Activated CD4-positive, alpha-beta memory T cell treated with anti-CD3 and anti-CD28 coated beads, Interleukin-2, amount 10 ng/mL, durations not matched to agents 7 days and 5 days (primary cell): ENCODE measurements around the gene CAMK2B. TPM values are rescaled to one million over a fixed set of nuclear protein-coding genes. Genes with fewer than 3 reads are reported as not detected.
A peak's percentile ranks its signal among the peaks of the same experiment; 100 is the strongest.

Source experiments
- CTCF ChIA-PET: fragments of 350-600 bp; sonication (Branson Sonifier 250); formaldehyde crosslinking; loops from one replicate; lab custom pipeline; 2021; ENCODE audit warnings: antibody characterized with exemption, inconsistent platforms; lab: Charles Lee
- POLR2A ChIA-PET: fragments of 350-600 bp; sonication (Branson Sonifier 250); formaldehyde crosslinking; loops from one replicate; lab custom pipeline; 2021; ENCODE audit warnings: antibody characterized with exemption; lab: Charles Lee
- DNase-seq: peaks from one replicate; pipeline ENCODE4 v3.0.0-alpha.2; 2020
- H3K27ac Mint-ChIP-seq: one replicate; pipeline ENCODE4 v1.8.0; 2021; ENCODE audit warnings: mild to moderate bottlenecking, mixed read lengths
- H3K27me3 Mint-ChIP-seq: one replicate; pipeline ENCODE4 v1.8.0; 2021; ENCODE audit warnings: mixed read lengths
- H3K36me3 Mint-ChIP-seq: one replicate; pipeline ENCODE4 v1.8.0; 2021; ENCODE audit warnings: low read depth, mixed read lengths
- H3K4me1 Mint-ChIP-seq: one replicate; pipeline ENCODE4 v1.8.0; 2021; ENCODE audit warnings: mixed read lengths
- H3K4me3 Mint-ChIP-seq: one replicate; pipeline ENCODE4 v1.8.0; 2021; ENCODE audit warnings: mild to moderate bottlenecking, mixed read lengths
- H3K9me3 Mint-ChIP-seq: one replicate; pipeline ENCODE4 v1.8.0; 2021; ENCODE audit warnings: mixed read lengths
- total RNA-seq, 2 experiments: library from RNA; stranded (reverse); gene quantifications; one replicate each; pipeline ENCODE4 v1.2.3, GENCODE V29; 2021

Gene CAMK2B
- total RNA-seq, 2 experiments from 2014 or later, result 0.10 TPM; not detected in 1

DNA sequence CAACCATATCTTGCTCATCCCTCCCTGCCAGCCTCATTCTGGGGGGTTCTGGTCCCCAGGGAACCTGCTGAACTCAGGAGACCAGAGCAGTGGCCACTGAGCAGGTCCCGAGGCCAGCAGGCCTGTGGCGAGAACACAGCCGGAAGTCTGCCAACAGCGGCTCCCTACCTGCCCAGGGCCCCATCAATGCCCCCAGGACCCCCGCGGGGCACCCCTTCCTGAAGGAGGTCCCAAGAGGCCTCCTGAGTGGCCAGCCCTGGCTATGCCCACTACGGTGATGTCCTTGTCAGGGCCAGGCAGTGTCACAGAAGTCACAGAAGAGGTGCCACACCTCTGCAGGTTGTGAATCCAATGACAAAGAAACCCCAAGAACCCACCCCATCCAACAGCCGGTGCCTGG lies 58.9 kb downstream of the CAMK2B start:
- Mint-ChIP-seq H3K9me3 (no peaks in the 10 kb centered on the region), H3K4me1 (no peaks in the 10 kb centered on the region), H3K4me3 (no peak overlapping the region), H3K27ac (no peak overlapping the region), H3K36me3 (no peaks in the 10 kb centered on the region), H3K27me3 (no peaks in the 10 kb centered on the region)
- CTCF ChIA-PET, result no interaction called here
- POLR2A ChIA-PET, result no interaction called here
- DNase-seq, result no peak

DNA sequence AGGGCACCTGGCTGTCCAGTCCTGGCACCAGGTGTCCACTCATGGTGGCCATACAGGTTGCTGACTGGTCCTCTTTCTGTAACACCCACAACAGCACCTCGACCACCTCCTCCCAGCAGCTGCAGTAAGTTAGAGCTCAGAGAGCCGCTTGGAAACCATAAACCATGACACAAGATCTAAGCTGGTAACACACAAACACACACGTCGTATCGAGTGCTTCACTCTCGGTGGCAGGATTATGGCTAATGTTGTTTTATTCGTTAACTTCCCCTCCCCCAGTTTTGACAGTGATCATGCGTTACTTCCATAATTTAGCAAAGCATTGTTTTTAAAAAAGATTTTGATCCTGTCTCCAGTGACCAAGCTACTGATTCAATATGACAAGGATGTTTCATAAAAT lies 59.7 kb downstream of the CAMK2B start:
- no peaks in the 10 kb centered on the region for H3K9me3 Mint-ChIP-seq
- no peaks in the 10 kb centered on the region for H3K4me1 Mint-ChIP-seq
- no peaks in the 10 kb centered on the region for H3K27me3 Mint-ChIP-seq
- H3K4me3 Mint-ChIP-seq, result no peak overlapping the region
- no peaks in the 10 kb centered on the region for H3K36me3 Mint-ChIP-seq
- ChIA-PET POLR2A (no interaction called here), CTCF (interaction anchor here (0.6 kb wide), 1 partner anchor 24 kb away, joined by 3 read pairs; no protein-coding TSS in a partner anchor)
- no peak for DNase-seq
- no peak overlapping the region for H3K27ac Mint-ChIP-seq

DNA sequence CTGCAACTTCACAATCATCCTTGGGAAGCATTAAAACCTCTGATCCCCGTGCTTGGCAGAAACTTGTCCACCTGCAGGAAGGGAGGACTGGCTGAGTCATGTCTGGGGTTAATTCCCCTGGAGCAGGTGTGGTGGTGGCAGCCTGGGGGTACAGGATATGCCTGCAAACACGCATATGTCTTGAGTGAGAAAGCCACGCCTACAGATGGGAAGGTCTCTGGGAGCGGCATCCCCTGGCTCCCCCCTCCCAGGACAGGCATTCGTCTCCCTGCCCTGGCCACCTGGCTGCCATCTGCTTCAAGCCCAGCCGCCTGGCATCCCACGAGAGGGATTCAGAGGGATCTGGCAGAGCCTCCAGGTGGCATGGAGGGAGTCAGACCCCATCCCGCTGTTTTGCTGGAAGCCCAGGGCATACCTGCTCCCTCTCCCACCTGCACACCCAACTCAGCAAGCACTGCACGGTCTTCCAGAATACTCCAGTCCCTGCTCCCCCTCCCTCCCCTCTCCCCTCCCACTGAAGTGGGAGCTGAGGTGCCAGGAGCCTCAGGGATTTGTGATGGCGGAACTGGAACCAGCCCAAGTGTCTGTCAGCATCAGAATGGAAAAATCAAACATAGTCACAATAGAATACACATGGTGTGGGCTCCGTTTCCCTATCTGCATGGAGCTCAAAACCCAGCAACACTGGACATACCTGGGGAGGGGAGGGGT lies 61.0 kb downstream of the CAMK2B start:
- POLR2A ChIA-PET, result no interaction called here
- peaks cover 7% of the 10 kb centered on the region for H3K4me1 Mint-ChIP-seq
- H3K27ac Mint-ChIP-seq, result no peak overlapping the region
- H3K36me3 Mint-ChIP-seq, result no peaks in the 10 kb centered on the region
- no peaks in the 10 kb centered on the region for H3K9me3 Mint-ChIP-seq
- CTCF ChIA-PET, result no interaction called here
- no peak for DNase-seq
- no peak overlapping the region for H3K4me3 Mint-ChIP-seq
- H3K27me3 Mint-ChIP-seq, result no peaks in the 10 kb centered on the region

DNA sequence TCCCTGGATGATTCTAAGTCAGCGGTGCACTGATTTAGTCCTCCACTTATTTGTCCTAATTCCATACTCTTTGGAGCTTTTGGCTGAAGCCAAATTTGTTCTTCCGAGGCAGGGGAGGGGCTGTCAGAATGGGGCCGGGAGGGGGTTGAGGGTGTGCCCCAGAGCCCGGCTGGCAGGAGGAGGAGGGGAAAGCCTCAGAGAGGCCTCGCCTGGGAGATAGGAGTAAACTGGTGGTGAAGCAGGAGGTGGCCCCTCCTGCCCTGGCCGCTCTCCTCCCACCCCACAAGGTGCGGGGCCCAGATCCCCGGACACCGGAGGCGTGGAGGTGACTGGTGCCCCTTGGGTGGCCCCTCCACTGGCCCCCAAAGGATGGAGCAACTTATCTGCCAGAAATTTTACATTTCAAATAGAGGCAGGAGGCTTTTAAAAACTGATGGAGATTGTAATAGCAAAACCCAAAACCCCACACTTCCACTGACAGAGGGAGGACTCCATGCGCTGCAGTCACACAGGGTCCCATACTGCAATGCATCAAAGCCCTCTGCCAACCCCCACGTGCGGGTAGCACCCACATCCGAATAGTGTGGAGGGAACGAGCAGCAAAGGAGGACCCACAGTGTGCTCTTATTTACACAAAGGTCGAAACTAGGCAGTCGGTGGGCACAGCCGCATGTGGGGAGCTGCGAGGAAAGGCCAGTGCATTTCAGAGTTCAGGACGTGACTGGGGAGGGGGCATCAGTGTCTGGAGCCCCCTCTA lies 61.9 kb downstream of the CAMK2B start:
- Mint-ChIP-seq H3K27ac (no peak overlapping the region), H3K4me1 (peaks cover 14% of the 10 kb centered on the region), H3K27me3 (no peaks in the 10 kb centered on the region), H3K4me3 (no peak overlapping the region), H3K9me3 (no peaks in the 10 kb centered on the region), H3K36me3 (no peaks in the 10 kb centered on the region)
- DNase-seq, result no peak
- ChIA-PET POLR2A (no interaction called here), CTCF (no interaction called here)

DNA sequence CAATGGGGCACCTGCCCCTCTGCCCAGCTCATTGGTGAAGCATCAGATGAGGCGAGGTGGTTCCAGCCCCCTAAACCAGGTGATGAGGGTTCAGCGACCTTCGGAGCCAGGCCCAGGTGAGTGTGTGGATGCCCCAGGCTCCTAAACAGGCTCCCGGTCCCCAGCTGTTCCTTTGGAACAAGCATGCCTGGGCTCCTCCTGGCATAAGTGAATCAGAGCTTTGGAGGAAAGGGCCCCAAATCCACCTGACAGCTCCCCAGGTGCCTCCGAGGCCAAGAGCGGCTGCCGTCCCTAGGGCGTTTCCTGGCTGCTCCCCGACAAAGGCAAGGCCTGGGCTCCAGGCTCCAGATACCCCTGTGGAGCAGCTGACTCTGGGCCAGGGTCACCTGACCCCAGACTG lies 63.4 kb downstream of the CAMK2B start:
- H3K9me3 Mint-ChIP-seq, result no peaks in the 10 kb centered on the region
- peaks cover 29% of the 10 kb centered on the region for H3K4me1 Mint-ChIP-seq
- no peaks in the 10 kb centered on the region for H3K27me3 Mint-ChIP-seq
- no peak overlapping the region for H3K4me3 Mint-ChIP-seq
- DNase-seq, result no peak
- POLR2A ChIA-PET, result no interaction called here
- no peak overlapping the region for H3K27ac Mint-ChIP-seq
- CTCF ChIA-PET, result interaction anchor here (1.7 kb wide), 1 partner anchor 21 kb away, joined by 4 read pairs; no protein-coding TSS in a partner anchor
- H3K36me3 Mint-ChIP-seq, result no peaks in the 10 kb centered on the region

DNA sequence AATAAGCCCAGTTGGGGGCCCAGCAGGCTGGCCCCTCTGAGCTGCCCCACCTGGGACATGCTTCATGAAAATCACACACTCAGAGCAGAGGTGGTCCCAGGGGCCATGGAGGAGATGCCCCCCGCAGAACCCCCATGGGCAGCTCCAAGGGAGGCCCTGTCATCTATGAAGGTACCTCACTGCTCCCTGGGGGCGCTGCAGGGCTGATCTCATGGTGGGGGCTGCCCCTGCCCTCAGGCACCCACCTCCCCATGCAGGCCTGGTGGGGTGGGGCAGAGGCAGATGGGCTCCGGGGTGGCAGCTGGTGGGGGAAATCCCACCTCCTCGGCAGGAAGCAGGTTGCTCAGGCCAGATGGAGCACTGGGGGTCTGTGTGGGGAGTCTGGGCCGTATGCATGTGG lies 64.2 kb downstream of the CAMK2B start:
- H3K27ac Mint-ChIP-seq, result no peak overlapping the region
- CTCF ChIA-PET, result interaction anchor here (1.7 kb wide), 1 partner anchor 20 kb away, joined by 4 read pairs; no protein-coding TSS in a partner anchor
- H3K36me3 Mint-ChIP-seq, result no peaks in the 10 kb centered on the region
- H3K4me1 Mint-ChIP-seq, result peaks cover 29% of the 10 kb centered on the region
- H3K9me3 Mint-ChIP-seq, result no peaks in the 10 kb centered on the region
- no peaks in the 10 kb centered on the region for H3K27me3 Mint-ChIP-seq
- no peak for DNase-seq
- H3K4me3 Mint-ChIP-seq, result no peak overlapping the region
- POLR2A ChIA-PET, result no interaction called here

DNA sequence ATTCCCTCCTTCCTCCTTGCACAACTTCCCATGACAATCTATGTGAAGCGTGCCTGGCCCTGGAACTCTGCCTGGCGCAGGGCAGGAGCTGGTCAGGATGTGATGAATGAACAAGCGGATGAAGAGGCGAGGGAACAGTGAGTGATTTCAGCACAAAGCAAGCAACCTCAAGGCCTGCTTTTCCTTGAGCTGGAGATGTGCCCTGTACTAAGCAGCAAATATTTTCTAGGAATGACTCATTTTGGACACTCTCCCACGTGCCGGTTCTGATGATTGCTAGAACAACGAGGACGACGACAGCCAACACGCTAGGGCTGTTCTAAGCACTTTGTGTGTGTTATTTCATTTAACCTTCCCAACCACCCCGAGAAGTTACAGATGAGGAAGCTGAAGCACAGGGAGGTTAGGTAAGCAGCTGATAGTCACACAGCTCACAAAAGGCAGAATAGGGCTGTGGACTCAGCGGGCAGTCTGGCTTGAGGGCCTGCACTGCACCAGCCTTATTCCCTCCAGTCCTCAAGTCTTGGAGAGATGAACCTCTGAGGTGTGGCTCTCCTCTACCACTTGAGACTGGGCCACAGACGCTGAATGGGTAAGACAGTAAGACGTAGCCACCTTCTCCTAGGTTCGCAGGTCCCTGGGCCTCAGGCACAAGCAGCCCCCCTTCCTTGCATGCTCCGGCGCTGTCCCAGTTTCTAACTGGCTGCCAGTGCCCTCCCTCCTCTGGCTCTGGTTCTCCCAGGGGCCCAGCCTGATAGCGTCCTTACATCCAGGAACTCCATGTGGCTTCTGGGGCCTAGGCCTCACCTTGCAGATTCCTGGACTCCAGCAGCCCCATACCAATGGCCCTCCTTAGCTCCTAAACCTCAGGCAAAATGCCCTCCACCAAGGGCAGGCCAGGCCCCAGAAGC lies 65.6 kb downstream of the CAMK2B start:
- H3K27ac Mint-ChIP-seq, result peak overlapping the region; percentile 28
- H3K36me3 Mint-ChIP-seq, result no peaks in the 10 kb centered on the region
- peaks cover 3% of the 10 kb centered on the region for H3K9me3 Mint-ChIP-seq
- ChIA-PET CTCF (interaction anchor here (0.9 kb wide), 1 partner anchor 59 kb away, joined by 3 read pairs; the partner anchor contains the start of gene YKT6), POLR2A (interaction anchor here (3.7 kb wide), 1 partner anchor 230 kb away, joined by 20 read pairs; the partner anchor contains the start of gene NUDCD3)
- no peak for DNase-seq
- H3K27me3 Mint-ChIP-seq, result no peaks in the 10 kb centered on the region
- no peak overlapping the region for H3K4me3 Mint-ChIP-seq
- H3K4me1 Mint-ChIP-seq, result peaks cover 29% of the 10 kb centered on the region

DNA sequence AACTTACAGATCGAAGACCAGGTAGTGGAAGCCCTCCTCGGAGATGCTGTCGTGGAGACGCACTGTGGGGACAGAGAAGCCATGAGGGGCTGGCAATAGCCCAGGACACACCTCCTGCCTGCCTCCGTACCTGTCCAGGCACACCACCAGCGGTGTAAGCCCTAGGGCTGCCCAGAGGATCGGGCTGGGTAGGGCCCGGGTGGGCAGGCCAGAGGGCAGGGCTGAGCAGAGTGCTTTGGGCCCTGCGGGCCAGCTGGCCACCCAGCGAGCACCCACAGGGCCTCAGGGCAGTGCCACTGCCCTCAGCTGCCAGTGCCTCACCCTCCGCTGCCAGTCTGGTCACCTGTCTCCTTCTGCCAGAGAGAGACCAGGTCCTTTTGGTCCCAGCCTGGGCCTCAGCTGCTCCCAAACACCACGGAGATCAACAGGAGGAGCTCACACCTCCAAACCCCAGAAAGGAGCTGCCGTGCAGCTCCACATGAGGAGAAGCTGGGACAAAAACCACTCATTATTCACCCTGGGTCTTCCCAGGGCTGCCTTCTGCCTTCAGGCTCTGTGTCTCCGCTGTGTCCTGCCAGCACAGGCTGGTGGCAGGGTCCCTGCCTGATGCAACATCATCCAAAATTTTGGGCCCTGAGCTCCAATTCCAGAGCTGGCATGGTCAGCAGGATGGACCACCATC lies 66.4 kb downstream of the CAMK2B start:
- Mint-ChIP-seq H3K27me3 (no peaks in the 10 kb centered on the region), H3K4me3 (no peak overlapping the region), H3K4me1 (peaks cover 29% of the 10 kb centered on the region), H3K9me3 (peaks cover 4% of the 10 kb centered on the region), H3K27ac (peak overlapping the region; percentile 28), H3K36me3 (no peaks in the 10 kb centered on the region)
- no peak for DNase-seq
- ChIA-PET CTCF (interaction anchor here (0.9 to 1.9 kb wide), 4 partner anchors 18 to 306 kb away, joined by 3 to 13 read pairs (median 4); partner anchors contain the start of gene YKT6), POLR2A (interaction anchor here (1.6 to 3.7 kb wide), 2 partner anchors 53 to 231 kb away, joined by 4 to 20 read pairs; partner anchors contain the start of gene NUDCD3)

DNA sequence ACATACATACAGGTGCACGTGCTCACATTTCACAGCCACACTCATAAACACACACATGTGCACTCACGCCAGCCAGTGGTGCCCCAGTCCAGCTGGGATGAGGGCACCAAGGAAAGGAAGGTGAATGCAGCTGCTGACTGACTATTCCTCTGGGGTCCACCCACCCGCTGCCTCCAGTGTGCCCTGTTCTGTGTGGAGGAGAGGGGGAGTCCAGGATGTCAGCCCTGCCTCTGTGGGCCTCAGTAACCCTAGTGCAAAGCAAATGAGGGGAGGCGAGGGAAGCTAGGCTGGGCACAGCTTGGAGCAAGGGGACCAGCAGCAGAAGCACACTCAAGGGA lies 67.0 kb downstream of the CAMK2B start:
- no peak for DNase-seq
- Mint-ChIP-seq H3K9me3 (peaks cover 4% of the 10 kb centered on the region), H3K4me3 (peak overlapping the region; percentile 11), H3K27me3 (no peaks in the 10 kb centered on the region), H3K27ac (peak overlapping the region; percentile 93), H3K4me1 (peaks cover 29% of the 10 kb centered on the region), H3K36me3 (no peaks in the 10 kb centered on the region)
- ChIA-PET CTCF (interaction anchor here (1.1 to 1.9 kb wide), 5 partner anchors 17 to 307 kb away, joined by 3 to 13 read pairs (median 4); partner anchors contain the start of genes NUDCD3 and YKT6), POLR2A (interaction anchor here (1.1 to 3.7 kb wide), 5 partner anchors 53 to 315 kb away, joined by 3 to 20 read pairs (median 5); partner anchors contain the start of genes DDX56, NUDCD3 and YKT6)

DNA sequence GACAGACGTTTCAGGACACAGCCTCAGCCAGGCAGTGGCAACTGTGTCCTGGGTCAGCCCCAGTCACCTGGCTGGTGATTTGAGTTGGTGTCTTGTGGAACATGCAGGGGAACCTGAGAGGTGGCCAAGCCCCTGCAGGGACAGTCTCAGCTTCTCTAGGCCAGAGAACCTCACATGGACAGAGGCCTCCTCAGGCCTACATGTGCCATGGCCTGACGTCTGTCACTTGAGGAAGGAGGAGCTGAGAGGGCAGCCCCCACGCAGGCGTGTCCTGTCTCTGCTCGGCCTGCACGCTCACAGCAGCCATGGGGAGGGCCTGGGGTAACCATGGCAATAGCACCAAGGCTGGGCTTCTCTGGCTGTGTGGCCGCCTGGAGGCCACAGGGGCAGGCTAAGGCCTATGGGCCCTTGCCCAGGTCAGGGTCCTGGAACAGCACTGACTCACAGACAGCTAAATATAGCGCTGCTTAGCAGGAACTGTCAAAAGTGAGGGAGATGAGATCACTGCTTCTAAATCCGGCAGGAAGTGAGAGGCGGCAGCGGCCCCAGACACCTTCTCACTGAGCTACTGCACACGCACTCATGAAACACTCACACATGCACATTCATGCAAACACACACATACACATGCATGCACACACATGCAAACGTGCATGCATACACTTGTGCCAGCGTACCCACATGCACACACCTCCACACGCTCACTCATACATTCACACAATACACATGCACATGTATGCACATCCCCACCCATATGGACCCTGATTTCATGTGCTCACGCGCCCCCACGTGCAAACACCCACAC lies 67.6 kb downstream of the CAMK2B start:
- Mint-ChIP-seq H3K36me3 (no peaks in the 10 kb centered on the region), H3K4me3 (peak overlapping the region; percentile 11), H3K4me1 (peaks cover 29% of the 10 kb centered on the region), H3K27ac (peak overlapping the region; percentile 93), H3K9me3 (peaks cover 4% of the 10 kb centered on the region), H3K27me3 (no peaks in the 10 kb centered on the region)
- peak; percentile 81 for DNase-seq
- ChIA-PET CTCF (interaction anchor here (0.7 to 1.9 kb wide), 6 partner anchors 17 to 307 kb away, joined by 3 to 13 read pairs (median 4); partner anchors contain the start of genes NUDCD3 and YKT6), POLR2A (interaction anchor here (0.8 to 3.7 kb wide), 6 partner anchors 52 to 316 kb away, joined by 3 to 20 read pairs (median 4); partner anchors contain the start of genes DDX56, NUDCD3, POLD2 and YKT6)

DNA sequence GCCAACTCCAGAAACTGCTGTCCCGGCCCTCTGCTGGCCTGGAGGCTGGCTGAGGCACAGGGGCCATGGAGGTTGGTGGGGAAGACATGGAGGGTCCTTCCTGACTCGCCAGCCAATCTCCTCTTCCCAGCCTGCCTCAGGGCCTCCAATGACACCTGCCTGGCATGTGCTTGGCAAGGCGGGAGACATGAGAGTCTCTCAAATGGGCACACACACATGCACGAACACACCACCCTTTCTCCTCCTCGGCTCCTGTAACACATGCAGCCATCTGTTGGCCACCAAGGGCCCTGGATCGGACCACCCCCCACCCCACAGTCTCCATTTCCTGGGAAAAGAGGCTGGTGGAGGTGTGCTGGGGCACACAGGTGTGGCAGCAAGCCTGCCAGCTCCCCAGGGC lies 68.2 kb downstream of the CAMK2B start:
- Mint-ChIP-seq H3K27me3 (no peaks in the 10 kb centered on the region), H3K9me3 (peaks cover 4% of the 10 kb centered on the region), H3K27ac (peak overlapping the region; percentile 93), H3K4me3 (no peak overlapping the region), H3K36me3 (no peaks in the 10 kb centered on the region), H3K4me1 (peaks cover 29% of the 10 kb centered on the region)
- ChIA-PET POLR2A (interaction anchor here (0.8 to 3.7 kb wide), 4 partner anchors 134 to 316 kb away, joined by 3 to 20 read pairs (median 6); partner anchors contain the start of genes DDX56, NUDCD3 and POLD2), CTCF (interaction anchor here (0.7 to 1.9 kb wide), 6 partner anchors 16 to 308 kb away, joined by 3 to 13 read pairs (median 4); partner anchors contain the start of genes NUDCD3 and YKT6)
- no peak for DNase-seq
